NCI-H187 (cell line): ENCODE measurements around the gene MMP23B.

ENCODE experiments used
- DNase-seq, 2 experiments: peaks; one replicate each; lab custom pipeline; 2025; lab: John Stamatoyannopoulos, UW

Gene MMP23B

GRCh38 chr1:1602968-1603506 lies 28.9 kb upstream of the MMP23B start:
- DNase-seq, result no peak

DNA sequence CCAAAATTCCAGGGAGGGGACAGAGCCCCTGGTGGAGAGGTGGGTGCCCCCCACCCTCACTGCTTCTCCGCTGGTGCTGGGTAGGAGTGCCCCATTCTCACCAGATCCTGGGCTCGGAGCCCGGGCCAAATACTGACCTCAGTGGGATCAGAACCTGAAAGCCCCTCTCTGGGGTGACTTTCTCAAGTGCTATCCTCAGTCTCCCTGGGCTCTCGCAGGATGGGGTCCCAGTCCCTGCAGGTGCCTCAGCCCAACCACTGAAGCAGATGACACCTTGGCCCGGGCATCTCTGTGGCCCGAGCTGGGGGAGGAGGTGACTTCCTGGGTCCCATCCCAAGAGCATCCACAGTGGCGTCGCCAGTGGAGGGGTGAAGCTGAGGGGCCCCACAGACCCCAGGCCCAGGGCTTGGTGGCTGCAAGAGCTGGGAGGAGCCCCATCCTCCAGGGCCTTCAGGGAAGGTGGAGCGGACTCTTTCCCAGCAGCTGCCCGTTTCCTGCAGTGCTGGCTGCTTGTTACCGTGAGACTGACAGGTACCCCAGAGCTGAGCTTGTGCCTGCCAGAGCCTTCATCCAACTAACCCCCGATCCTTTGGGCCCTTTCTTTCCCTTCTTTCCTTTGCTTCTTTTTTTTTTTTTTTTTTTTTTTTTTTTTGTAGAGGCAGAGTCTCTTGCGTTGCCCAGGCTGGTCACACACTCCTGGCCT lies 28.2 kb upstream of the MMP23B start:
- no peak for DNase-seq

DNA sequence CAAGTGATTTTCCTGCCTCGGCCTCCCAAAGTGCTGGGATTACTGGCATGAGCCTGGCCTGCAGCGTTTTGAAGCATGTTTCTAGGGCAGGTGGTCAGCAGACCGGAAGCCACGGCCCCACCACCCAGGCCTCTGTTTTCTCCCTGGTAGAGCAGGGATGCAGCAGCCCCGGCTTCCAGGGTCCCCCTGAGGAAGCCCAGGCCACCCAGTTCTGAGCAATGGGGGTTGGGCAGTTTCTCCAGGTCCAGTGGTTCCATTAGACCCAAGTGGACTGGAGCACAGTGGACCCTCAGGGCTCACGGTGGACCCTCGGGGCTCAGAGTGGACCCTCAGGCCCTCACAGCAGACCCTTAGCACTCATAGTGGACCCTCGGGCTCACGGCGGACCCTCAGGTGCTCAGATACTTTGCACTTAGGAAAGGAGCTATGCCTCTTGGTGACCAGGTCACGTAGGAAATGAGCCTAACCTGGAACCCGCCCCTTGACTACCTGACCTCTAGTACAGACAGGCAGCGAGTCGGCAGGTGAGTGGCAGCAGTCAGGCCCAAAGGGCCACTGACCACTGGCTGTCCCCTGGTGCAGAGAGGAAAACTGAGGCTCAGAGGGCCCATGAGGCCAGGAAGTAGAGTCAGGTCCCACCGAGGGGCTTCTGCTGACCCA lies 27.5 kb upstream of the MMP23B start:
- DNase-seq, result no peak

DNA sequence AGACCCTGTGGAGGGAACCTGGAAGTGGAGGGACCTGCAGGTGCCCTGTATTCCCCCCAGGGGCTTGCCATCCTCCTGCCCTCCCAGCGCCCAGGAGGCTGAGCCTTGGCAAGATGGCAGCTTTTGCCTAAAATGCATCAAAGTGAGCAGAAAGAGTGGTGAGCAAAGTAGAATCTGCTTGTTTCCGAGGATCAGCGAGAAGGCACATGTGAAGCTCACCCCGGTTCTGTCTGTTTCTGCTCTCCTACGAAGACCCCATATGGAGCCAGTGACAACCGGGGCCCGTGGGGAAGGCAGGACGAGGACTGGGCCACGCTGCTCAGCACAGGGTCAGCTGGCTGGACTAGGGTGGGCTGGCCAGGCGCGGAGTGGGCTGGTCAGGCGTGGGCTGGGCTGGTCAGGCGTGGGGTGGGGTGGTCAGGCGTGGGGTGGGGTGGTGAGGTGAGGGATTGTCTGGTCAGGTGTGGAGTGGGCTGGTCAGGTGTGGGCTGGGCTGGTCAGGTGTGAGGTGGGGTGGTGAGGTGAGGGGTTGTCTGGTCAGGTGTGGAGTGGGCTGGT lies 26.9 kb upstream of the MMP23B start:
- no peak for DNase-seq

- DNase-seq, result no peak
Observed at GRCh38 chr1:1605724-1606123, 26.2 kb upstream of the MMP23B start.

GRCh38 chr1:1606232-1606631 lies 25.7 kb upstream of the MMP23B start:
- DNase-seq, result no peak

- DNase-seq, result no peak
Observed at GRCh38 chr1:1609822-1610485, 22.0 kb upstream of the MMP23B start.

- no peak for DNase-seq
Observed at GRCh38 chr1:1610796-1611195, 21.2 kb upstream of the MMP23B start.

DNA sequence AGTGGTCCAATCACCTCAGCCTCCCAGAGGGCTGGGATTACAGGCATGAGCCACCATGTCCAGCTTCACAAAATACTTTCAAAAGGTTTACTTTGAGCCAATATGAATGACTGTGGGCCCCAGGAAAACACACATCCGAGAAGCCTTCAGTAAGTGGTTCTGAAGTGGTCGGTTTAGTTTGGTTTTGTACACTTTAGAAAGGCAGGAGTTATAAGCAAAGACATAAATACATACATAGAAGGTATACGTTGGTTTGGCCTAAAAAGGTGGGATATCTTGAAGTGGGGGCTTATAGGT lies 19.9 kb upstream of the MMP23B start:
- DNase-seq, result no peak

- no peak for DNase-seq
Observed at GRCh38 chr1:1613509-1614082, 18.4 kb upstream of the MMP23B start.

- no peak for DNase-seq
Observed at GRCh38 chr1:1614204-1614953, 17.6 kb upstream of the MMP23B start.

DNA sequence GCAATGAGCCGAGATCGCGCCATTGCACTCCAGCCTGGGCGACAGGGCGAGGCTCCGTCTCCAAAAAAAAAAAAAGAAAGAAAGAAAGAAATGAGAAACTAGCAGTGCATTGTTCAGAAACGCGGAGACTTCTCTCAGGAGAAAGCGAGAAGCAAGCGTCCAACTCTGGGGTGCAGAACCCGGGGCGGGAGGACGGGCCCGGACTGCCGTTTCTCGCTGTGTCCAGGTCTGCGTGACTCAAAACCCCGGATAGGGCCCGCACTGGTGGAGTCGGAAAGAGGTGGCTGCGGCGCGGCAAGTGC lies 17.1 kb upstream of the MMP23B start:
- no peak for DNase-seq

DNA sequence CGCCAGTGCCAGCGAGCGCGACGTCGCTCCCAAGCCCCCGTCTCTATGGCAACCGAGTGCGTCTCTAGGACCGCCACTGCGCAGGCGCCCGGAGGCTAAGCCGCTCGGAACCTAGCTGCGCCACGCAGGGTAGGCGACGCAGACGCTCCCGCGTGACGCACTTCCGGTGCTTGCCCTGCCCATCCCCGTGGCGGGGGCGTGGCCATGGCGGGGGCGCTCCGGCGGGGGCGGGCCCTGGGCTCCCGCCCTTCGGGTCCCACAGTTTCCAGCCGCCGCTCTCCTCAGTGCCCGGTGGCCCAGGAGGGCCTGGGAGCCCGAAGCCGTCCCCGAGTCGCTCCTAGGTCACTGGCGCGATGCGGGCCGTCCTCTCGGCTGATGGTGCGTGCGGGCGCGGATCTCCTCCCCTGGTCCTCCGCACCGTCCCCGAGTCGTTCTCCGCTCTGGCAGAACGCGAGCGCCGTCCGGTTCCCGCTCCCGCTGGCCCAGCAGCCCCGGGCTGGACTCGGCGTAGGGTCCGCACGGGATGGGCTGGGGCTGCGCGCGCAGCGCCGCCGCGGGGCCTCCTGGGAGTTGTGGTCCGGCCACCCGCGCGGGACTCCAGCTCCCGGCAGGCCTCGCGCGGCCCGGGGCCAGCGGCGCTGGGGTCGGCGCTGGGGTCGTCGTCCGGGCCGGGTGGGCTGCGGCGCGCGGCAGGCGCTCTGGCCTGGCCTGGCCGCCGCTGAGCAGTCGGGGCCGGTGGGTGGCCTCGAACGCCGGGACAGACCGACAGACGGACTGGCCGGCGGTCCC lies 16.5 kb upstream of the MMP23B start, which contains the start of gene MIB2:
TSS of gene MIB2 (plus strand) at position 245 of the 789 bp plus-strand sequence. CDS start 7,953 bp downstream, outside the sequence.
- DNase-seq, result peak; percentile 92 to 99

DNA sequence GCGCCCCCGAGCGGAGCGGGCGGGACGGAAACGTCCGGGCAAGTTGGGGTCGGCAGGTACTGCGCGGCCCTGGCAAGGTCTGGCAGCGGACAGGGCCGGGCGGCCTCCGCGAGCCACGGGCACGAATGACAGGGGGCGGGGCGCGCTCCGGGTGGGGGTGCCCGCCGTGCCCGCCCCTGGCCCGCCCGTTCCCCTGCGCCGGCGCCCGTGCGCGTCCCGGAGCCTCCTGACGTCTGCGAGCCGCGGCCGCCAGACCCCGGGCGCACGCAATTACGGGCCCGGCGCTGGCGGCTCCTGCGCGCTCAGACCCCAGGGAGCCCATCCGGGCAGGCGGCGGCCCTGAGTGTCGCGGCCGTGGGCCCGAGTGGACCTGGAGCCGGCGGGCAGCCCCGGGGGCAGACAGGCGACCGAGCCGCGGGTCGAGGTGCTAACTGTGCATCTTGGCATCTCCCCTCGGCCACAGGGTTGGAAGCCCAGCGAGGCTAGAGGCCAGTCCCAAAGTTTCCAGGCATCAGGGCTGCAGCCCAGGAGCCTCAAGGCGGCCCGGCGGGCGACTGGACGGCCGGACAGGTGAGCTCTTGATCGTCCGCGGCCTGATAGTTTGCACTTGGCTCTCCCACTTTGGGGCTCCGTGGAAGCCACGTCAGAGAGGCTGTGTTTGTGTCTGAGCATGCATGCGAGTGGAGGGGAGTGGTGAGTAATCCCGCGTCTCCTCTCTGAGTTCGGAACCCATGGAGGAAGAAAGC lies 15.8 kb upstream of the MMP23B start:
- DNase-seq, result no peak

- DNase-seq, result no peak
Observed at GRCh38 chr1:1616838-1617237, 15.1 kb upstream of the MMP23B start.

DNA sequence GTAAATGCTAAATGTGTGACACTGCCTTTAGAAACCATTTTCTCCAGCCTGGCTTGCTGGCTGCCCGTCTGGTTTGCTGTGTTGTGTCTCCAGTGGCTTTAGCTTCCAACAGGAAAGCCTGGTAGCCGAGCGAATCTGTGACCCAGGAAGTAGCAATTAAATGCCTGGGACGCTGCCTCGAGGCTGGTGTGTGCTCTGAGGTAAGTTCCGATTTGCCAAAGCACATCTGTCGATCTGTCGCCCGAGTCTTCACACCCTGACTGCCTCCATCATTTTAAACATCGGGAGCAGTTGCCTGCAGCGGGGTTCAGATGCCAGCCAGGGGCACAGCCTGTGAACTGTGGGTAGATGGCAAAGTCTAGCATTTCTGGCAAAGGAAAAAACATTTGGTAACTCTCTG lies 14.5 kb upstream of the MMP23B start:
- no peak for DNase-seq

- DNase-seq, result no peak
Observed at GRCh38 chr1:1617925-1618324, 14.0 kb upstream of the MMP23B start.

GRCh38 chr1:1618396-1619068 lies 13.4 kb upstream of the MMP23B start:
- no peak for DNase-seq

GRCh38 chr1:1619917-1620361 lies 12.0 kb upstream of the MMP23B start:
- no peak for DNase-seq
